Stimulated activated CD4-positive, alpha-beta T cell treated with anti-CD3 and anti-CD28 coated beads, Interleukin-1b, Interleukin-23, amount 100 ng/mL, for 4 hours (primary cell): ENCODE measurements around the gene CHMP2A.
A peak's percentile ranks its signal among the peaks of the same experiment; 100 is the strongest.

Experiments
- DNase-seq, 2 donors: peaks; one replicate each; pipeline ENCODE4 v3.0.0-alpha.2; 2020; ENCODE audit warnings: low read depth in 2 of 2

The CHMP2A gene

DNA sequence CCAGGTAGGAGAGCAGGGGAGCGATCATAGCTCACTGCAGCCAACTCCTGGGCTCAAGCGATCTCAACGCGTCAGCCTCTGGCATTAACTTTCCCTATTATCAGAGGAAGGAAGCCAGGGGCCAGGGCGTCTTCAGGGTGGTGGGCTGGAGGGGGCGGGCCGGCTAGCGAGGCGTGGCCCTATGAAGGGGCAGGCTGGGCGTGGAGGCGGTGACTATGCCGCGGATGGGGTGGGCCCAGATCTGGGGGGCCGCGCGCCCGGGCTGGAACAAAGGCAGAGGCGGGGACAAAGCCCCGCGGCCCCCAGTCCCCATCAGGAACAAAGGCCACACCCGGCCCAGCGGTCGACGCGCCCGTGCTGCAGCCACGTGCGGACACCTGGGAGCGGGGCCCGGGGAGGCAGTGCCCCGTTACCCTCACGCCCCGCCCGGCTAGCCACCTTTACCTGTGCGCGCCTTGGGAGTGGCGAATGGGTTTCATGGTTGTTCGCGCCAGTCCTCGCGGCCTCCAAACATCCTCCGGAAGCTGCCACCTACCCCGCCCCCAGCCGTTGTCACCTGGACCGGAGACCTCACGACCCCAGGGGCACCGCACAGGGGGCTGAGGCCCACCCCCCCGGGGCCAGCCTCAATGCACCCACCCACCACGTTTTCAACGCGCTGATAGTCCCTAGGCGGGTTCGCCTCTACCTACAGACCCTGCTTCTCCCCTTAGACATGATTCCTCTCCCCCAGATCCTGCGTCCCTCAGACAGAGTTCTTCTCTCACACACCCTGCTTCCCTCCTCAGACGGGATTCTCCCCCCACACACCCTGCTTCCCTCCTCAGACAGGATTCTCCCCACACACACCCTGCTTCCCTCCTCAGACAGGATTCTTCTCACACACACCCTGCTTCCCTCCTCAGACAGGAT is 16.4 kb downstream of the CHMP2A start:
- DNase-seq, result no peak

- DNase-seq, result no peak
These were observed 17.8 kb downstream of the CHMP2A start for GRCh38 chr19:58536852-58537798.

- DNase-seq, result no peak
These were observed 19.0 kb downstream of the CHMP2A start for GRCh38 chr19:58535857-58536256.

- DNase-seq, result no peak
These were observed 23.7 kb downstream of the CHMP2A start for GRCh38 chr19:58531034-58531840.

DNA sequence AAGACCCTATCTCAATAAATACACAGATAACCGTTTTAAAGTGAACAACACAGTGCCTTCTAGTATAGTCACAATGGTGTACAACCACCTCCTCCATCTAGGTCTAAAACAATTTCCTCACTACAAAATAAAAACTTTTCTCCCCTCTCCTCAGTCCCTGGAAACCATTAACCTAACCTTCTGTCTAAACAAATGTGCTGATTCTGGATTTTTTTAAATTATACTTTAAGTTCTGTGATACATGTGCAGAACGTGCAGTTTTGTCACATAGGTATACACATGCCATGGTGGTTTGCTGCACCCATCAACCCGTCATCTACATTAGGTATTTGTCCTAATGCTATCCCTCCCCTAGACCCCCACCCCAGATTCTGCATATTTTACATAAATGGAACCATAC is 25.5 kb downstream of the CHMP2A start:
- no peak for DNase-seq

GRCh38 chr19:58522709-58523108 is 32.2 kb downstream of the CHMP2A start:
- DNase-seq, result no peak

DNA sequence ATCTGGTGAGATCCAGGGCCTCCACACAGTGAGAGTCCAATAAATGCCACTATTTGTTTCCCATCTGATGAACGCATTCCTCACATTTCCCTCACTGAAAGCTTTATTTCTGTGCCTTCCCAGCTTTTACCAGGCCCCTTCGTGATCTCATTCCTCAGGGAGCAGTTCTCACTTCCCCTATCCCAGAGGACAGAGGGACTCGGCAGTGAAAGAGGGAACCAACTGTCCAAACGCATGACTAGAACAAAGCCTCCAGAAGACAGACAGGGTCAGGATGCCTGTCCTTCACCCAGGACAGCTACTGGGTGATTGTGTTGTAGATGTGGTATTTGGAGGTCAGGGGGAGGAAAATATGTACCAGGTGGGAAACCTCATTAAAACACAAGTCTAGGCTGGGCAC is 33.3 kb downstream of the CHMP2A start:
- no peak for DNase-seq

GRCh38 chr19:58520257-58520599 is 34.7 kb downstream of the CHMP2A start:
- no peak for DNase-seq

DNA sequence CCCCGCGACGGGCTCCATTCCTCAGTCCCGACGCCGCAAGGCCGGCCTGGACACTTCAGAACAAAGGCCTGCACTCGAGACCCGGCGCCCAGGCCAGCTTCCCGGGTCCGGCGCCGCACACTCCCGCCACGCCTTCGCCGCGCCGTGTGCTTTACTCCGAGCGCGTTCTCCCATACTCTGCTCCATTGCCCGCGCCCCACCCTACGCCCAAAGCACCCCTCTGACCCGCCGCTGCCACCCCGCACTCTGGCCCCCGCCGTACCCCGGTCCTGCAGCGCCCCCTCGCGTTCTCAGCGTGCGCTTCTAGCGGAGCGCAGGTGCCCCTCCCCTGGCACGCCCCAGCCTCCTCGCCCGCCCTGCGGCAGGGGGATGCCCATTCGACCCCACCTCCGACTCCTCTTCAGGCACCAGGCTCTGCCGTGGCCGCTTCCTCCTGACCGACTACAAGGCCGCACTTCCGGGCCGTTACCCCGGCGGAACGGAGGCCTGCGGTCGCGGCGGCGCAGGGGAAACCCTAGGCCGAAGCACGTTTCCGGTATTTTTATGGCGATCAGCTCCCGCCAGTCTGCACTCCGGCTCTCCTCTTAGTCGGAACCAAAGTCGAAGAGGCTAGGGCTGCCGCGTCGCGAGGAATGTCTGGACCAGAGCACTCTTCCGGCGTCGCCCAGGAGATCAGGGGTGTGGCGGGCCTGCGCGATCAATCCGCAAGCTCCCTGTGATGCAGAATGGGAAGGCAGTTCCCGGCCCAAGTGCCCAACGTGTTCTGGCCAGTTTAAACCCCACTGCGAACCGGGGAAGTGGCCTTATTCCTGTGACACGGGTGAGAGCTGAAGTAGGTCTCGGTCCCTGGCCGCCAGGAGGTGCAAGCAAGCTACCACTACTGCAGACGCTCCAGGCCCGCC is 35.3 kb downstream of the CHMP2A start, which contains the start of gene ZBTB45:
ZBTB45 (minus strand) TSS at position 456 of the 902 bp plus-strand sequence. CDS start 2,137 bp downstream, outside the sequence.
- DNase-seq, result peak; percentile 80 to 89

DNA sequence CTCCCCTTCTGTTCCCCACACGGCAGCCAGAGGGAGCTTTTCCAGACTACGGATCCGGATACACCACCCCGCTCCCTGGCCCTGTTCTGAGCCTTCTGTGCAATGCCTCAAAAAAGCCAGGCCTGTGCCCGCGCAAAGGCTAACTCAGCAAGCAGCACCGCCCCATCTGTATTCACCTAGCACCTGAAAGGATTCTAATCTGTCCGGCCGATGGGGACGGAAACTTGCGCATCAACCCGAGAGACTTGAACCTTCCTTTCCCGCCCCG is 35.9 kb downstream of the CHMP2A start:
- DNase-seq, result no peak

GRCh38 chr19:58518256-58519086 is 36.4 kb downstream of the CHMP2A start:
- no peak for DNase-seq

- DNase-seq, result no peak
These were observed 37.7 kb downstream of the CHMP2A start for GRCh38 chr19:58516964-58517833.

- DNase-seq, result no peak
These were observed 38.6 kb downstream of the CHMP2A start for GRCh38 chr19:58516246-58516836.

DNA sequence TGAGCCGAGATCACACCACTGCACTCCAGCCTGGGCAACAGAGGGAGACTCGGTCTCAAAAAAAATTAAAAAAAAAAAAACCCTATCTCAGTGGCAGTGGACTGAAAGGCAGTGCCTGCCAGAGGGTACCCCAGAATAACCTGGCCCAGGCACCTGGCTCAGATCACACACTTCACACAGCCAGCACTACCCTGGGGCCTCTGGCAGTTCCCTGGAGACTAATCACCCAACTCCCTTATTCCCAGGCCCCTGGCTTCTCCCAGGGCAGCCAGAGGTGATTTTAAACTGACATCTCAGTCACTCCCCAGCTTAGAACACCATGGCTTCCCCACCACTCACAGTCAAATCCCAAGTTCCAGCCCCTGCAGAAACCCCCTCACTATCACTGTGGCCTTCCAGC is 39.6 kb downstream of the CHMP2A start:
- no peak for DNase-seq

GRCh38 chr19:58514564-58515022 is 40.3 kb downstream of the CHMP2A start:
- DNase-seq, result no peak

- peak; percentile 93 to 97 for DNase-seq
These were observed 41.0 kb downstream of the CHMP2A start for GRCh38 chr19:58513694-58514563.

GRCh38 chr19:58513213-58513693 is 41.7 kb downstream of the CHMP2A start:
- DNase-seq, result no peak
